NT2/D1 (cell line): Measurements from ENCODE around the gene STX16.
"Not testable (repeated sequence)": the region's sequence is repeated elsewhere in the genome, so short reads cannot be mapped to it uniquely, and the experiment has no call there.

Experiments used
- DNase-seq: peaks from one replicate; pipeline ENCODE4 v3.0.0-alpha.2; 2011; ENCODE audit warnings: low read depth, low spot score
- H3K27me3 ChIP-seq: 2 replicates; pipeline ENCODE4 v1.6.0; 2011; ENCODE audit warnings: mild to moderate bottlenecking; ENCODE audit not compliant: insufficient read length, insufficient read depth
- H3K36me3 ChIP-seq: 2 replicates; pipeline ENCODE4 v1.6.1; 2011; ENCODE audit warnings: mild to moderate bottlenecking, low read length, mixed read lengths; ENCODE audit not compliant: insufficient read depth, insufficient read length
- H3K4me1 ChIP-seq: 2 replicates; pipeline ENCODE4 v1.5.1; 2011; ENCODE audit not compliant: insufficient read depth, insufficient read length
- H3K4me3 ChIP-seq: 2 replicates; pipeline ENCODE4 v1.5.1; 2011; ENCODE audit warnings: low read depth; ENCODE audit not compliant: insufficient read length
- H3K9ac ChIP-seq: 2 replicates; pipeline ENCODE4 v1.6.0; 2011; ENCODE audit warnings: low read depth; ENCODE audit not compliant: insufficient read length
- H3K9me3 ChIP-seq: 2 replicates; pipeline ENCODE4 v1.5.1; 2011; ENCODE audit warnings: mild to moderate bottlenecking, low read length; ENCODE audit not compliant: insufficient read depth
- SUZ12 ChIP-seq: IDR thresholded peaks from 2 replicates; pipeline ENCODE4 v1.6.1; 2011; ENCODE audit not compliant: insufficient read length, insufficient read depth; ENCODE audit errors: extremely low read depth
- YY1 ChIP-seq: IDR thresholded peaks from 2 replicates; pipeline ENCODE4 v1.6.1; 2011; ENCODE audit not compliant: insufficient read length, insufficient read depth
- ZNF274 ChIP-seq: IDR thresholded peaks from 2 replicates; pipeline ENCODE4 v1.6.1; 2011; ENCODE audit warnings: mild to moderate bottlenecking, low read depth, low read length

STX16 gene

GRCh38 chr20:58639182-58640146, 11.6 kb upstream of the STX16 start:
- Histone ChIP-seq H3K9me3 (no peaks in the 10 kb centered on the region), H3K36me3 (no peaks in the 10 kb centered on the region), H3K9ac (no peak overlapping the region), H3K4me1 (peaks cover 7% of the 10 kb centered on the region), H3K4me3 (no peak overlapping the region), H3K27me3 (no peaks in the 10 kb centered on the region)
- TF ChIP-seq ZNF274 (no peak), SUZ12 (no peak), YY1 (no peak)
- no peak for DNase-seq

GRCh38 chr20:58640446-58640845, 10.6 kb upstream of the STX16 start:
- Histone ChIP-seq H3K4me1 (peaks cover 4% of the 10 kb centered on the region), H3K9ac (no peak overlapping the region), H3K4me3 (no peak overlapping the region), H3K9me3 (no peaks in the 10 kb centered on the region), H3K36me3 (no peaks in the 10 kb centered on the region), H3K27me3 (no peaks in the 10 kb centered on the region)
- TF ChIP-seq SUZ12 = no peak
- TF ChIP-seq YY1 = no peak
- no peak for TF ChIP-seq ZNF274
- no peak for DNase-seq

- H3K9ac ChIP-seq = no peak overlapping the region
- no peak overlapping the region for H3K4me3 ChIP-seq
- peaks cover 6% of the 10 kb centered on the region for H3K4me1 ChIP-seq
- TF ChIP-seq ZNF274 = no peak
- TF ChIP-seq YY1 = no peak
- no peak for TF ChIP-seq SUZ12
- no peaks in the 10 kb centered on the region for H3K27me3 ChIP-seq
- no peaks in the 10 kb centered on the region for H3K9me3 ChIP-seq
- H3K36me3 ChIP-seq = no peaks in the 10 kb centered on the region
- no peak for DNase-seq
Measured at GRCh38 chr20:58642441-58642840, 8.6 kb upstream of the STX16 start.

DNA sequence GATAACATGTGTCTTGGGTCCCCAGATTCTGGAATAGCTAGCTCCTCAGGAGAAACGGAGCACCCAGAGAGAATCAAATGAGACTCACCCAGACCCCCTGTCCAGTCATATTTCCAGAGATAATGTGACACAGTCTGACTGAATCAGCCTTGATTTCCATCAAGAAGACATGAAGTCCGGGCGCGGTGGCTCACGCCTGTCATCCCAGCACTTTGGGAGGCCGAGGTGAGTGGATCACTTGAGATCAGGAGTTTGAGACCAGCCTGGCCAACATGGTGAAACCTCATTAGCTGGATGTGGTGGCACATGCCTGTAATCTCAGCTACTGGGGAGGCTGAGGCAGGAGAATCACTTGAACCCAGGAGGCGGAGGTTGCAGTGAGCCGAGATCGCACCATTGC, 8.2 kb upstream of the STX16 start:
- H3K4me1 ChIP-seq, DNase-seq: not testable (repeated sequence)

GRCh38 chr20:58645412-58645968, 5.6 kb upstream of the STX16 start:
- H3K4me3 ChIP-seq = no peak overlapping the region
- H3K27me3 ChIP-seq = peaks cover 6% of the 10 kb centered on the region
- H3K36me3 ChIP-seq = no peaks in the 10 kb centered on the region
- H3K4me1 ChIP-seq = peaks cover 3% of the 10 kb centered on the region
- H3K9ac ChIP-seq = no peak overlapping the region
- H3K9me3 ChIP-seq = no peaks in the 10 kb centered on the region
- DNase-seq = no peak
- no peak for TF ChIP-seq SUZ12
- no peak for TF ChIP-seq YY1
- no peak for TF ChIP-seq ZNF274

More for the DNA sequence above, 8.2 kb upstream of the STX16 start:
- H3K4me3 ChIP-seq, H3K36me3 ChIP-seq, H3K9ac ChIP-seq, H3K9me3 ChIP-seq, H3K27me3 ChIP-seq: not testable (repeated sequence)

GRCh38 chr20:58646257-58646656, 4.8 kb upstream of the STX16 start:
- Histone ChIP-seq H3K9me3 (no peaks in the 10 kb centered on the region), H3K4me1 (peaks cover 3% of the 10 kb centered on the region), H3K9ac (no peak overlapping the region), H3K27me3 (peaks cover 6% of the 10 kb centered on the region), H3K4me3 (no peak overlapping the region), H3K36me3 (no peaks in the 10 kb centered on the region)
- no peak for DNase-seq
- TF ChIP-seq SUZ12 (no peak), YY1 (no peak), ZNF274 (no peak)

DNA sequence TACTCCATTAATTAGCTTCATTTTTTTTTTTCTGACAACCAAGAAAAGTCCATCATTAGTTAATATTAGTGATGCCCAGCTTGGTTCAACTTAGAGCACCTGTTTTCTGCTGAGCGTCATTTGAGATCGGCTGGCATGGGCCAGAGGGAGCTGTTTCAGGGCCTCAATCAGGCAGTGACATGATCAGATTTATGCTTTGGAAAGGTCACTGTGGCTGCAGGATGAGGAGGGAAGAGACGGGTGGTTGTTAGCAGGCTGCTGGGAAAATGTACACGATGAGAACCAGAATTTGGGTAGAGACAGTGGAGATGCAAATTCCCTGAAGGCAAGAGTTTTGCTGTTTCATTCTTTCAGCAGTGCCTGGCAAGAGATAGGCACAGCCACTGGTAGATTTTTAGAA, 4.4 kb upstream of the STX16 start:
- H3K9me3 ChIP-seq = no peaks in the 10 kb centered on the region
- peaks cover 6% of the 10 kb centered on the region for H3K27me3 ChIP-seq
- no peak overlapping the region for H3K9ac ChIP-seq
- no peaks in the 10 kb centered on the region for H3K36me3 ChIP-seq
- DNase-seq = no peak
- no peak overlapping the region for H3K4me3 ChIP-seq
- H3K4me1 ChIP-seq = peaks cover 3% of the 10 kb centered on the region
- TF ChIP-seq ZNF274 = no peak
- no peak for TF ChIP-seq SUZ12
- TF ChIP-seq YY1 = no peak
